Neural cell (in vitro differentiated cells): Measurements from ENCODE around the gene S100A8. TPM values are rescaled to one million over a fixed set of nuclear protein-coding genes. Genes with fewer than 3 reads are reported as not detected.

Experiments used
- polyA plus RNA-seq: library from polyadenylated mRNA; depleted of rRNA; stranded (reverse); fragments of >200 nt; gene quantifications from 2 replicates; pipeline ENCODE4 v1.2.3, GENCODE V29; 2014
- small RNA-seq, 3 experiments: library from RNA; depleted of rRNA; stranded (forward); fragments of <200 nt; gene quantifications; one replicate each; pipeline ENCODE3, GENCODE V24; 2012

Gene S100A8
- polyA plus RNA-seq, 1 donor from 2014 or later, result not detected

Small RNA genes within 50 kb of the gene (small RNA-seq; reads per million reads assigned to genes)
- 0 reads per million in 3 experiments for gene S100A15A

Other genes starting within 250 kb of the S100A8 start
- gene SPRR2G, start 240.2 kb downstream of the S100A8 start, polyA plus RNA-seq, result not detected in 2 replicates
- gene LELP1, start 187.6 kb downstream of the S100A8 start, polyA plus RNA-seq, result not detected in 2 replicates
- gene PRR9, start 173.5 kb downstream of the S100A8 start, polyA plus RNA-seq, result not detected in 2 replicates
- gene LORICRIN, start 131.4 kb downstream of the S100A8 start, polyA plus RNA-seq, result 0.42 and 1.3 TPM in 2 replicates
- gene PGLYRP3, start 78.1 kb downstream of the S100A8 start, polyA plus RNA-seq, result not detected in 2 replicates
- gene PGLYRP4, start 42.2 kb downstream of the S100A8 start, polyA plus RNA-seq, result not detected in 2 replicates
- not detected in 2 replicates for gene S100A9, start 33.2 kb downstream of the S100A8 start, polyA plus RNA-seq
- not detected in 2 replicates for gene S100A12, start 15.5 kb downstream of the S100A8 start, polyA plus RNA-seq
- 0.24 TPM in 1 of 2 replicates, not detected in the other for gene S100A7A, start 25.4 kb upstream of the S100A8 start, polyA plus RNA-seq
- not detected in 2 replicates for gene S100A7, start 69.6 kb upstream of the S100A8 start, polyA plus RNA-seq
- not detected in 2 replicates for gene S100A6, start 144.9 kb upstream of the S100A8 start, polyA plus RNA-seq
- not detected in 2 replicates for gene S100A5, start 149.9 kb upstream of the S100A8 start, polyA plus RNA-seq
- not detected in 2 replicates for gene S100A4, start 154.7 kb upstream of the S100A8 start, polyA plus RNA-seq
- not detected in 2 replicates for gene S100A3, start 158.2 kb upstream of the S100A8 start, polyA plus RNA-seq
- gene S100A2, start 174.8 kb upstream of the S100A8 start, polyA plus RNA-seq, result not detected in 2 replicates
- gene S100A16, start 222.1 kb upstream of the S100A8 start, polyA plus RNA-seq, result not detected in 2 replicates
- not detected in 2 replicates for gene S100A14, start 225.3 kb upstream of the S100A8 start, polyA plus RNA-seq
- gene S100A13, start 236.4 kb upstream of the S100A8 start, polyA plus RNA-seq, result 2.0 and 2.1 TPM in 2 replicates
- gene S100A1, start 237.4 kb upstream of the S100A8 start, polyA plus RNA-seq, result not detected in 2 replicates
- 159 and 168 TPM in 2 replicates for gene CHTOP, start 243.0 kb upstream of the S100A8 start, polyA plus RNA-seq